Adipocyte (in vitro differentiated cells): ENCODE data around the gene GMPR.
"Not testable (repeated sequence)": the region's sequence is repeated elsewhere in the genome, so short reads cannot be mapped to it uniquely, and the experiment has no call there.

ENCODE experiments used
- DNase-seq: peaks from one replicate; pipeline ENCODE4 v3.0.0-alpha.2; 2015; ENCODE audit warnings: low read depth
- H3K27me3 ChIP-seq: replicated peaks from 2 replicates; pipeline ENCODE4 v1.7.0; 2013; ENCODE audit warnings: mild to moderate bottlenecking, low read length, moderate library complexity; ENCODE audit not compliant: control insufficient read depth, insufficient read depth
- H3K36me3 ChIP-seq: 2 replicates; pipeline ENCODE4 v1.7.0; 2013; ENCODE audit warnings: low read length, mild to moderate bottlenecking, moderate library complexity; ENCODE audit not compliant: control insufficient read depth, insufficient read depth, severe bottlenecking
- H3K4me1 ChIP-seq: 2 replicates; pipeline ENCODE4 v1.7.0; 2013; ENCODE audit warnings: mild to moderate bottlenecking, low read length, moderate library complexity; ENCODE audit not compliant: control insufficient read depth, insufficient read depth
- H3K4me3 ChIP-seq: 2 replicates; pipeline ENCODE4 v1.7.0; 2013; ENCODE audit warnings: mild to moderate bottlenecking, low read length, moderate library complexity
- H3K9ac ChIP-seq: 2 replicates; pipeline ENCODE4 v1.7.0; 2013; ENCODE audit warnings: mild to moderate bottlenecking, low read length, moderate library complexity
- H3K9me3 ChIP-seq: 2 replicates; pipeline ENCODE4 v1.7.0; 2013; ENCODE audit warnings: mild to moderate bottlenecking, low read length, moderate library complexity; ENCODE audit not compliant: control insufficient read depth

GMPR gene

GRCh38 chr6:16265351-16266341, 27.3 kb downstream of the GMPR start:
- no peak for DNase-seq
- no peaks in the 10 kb centered on the region for H3K27me3 ChIP-seq
- H3K4me3 ChIP-seq: no peak overlapping the region
- H3K9ac ChIP-seq: no peak overlapping the region
- no peaks in the 10 kb centered on the region for H3K9me3 ChIP-seq
- no peaks in the 10 kb centered on the region for H3K36me3 ChIP-seq
- no peaks in the 10 kb centered on the region for H3K4me1 ChIP-seq

DNA sequence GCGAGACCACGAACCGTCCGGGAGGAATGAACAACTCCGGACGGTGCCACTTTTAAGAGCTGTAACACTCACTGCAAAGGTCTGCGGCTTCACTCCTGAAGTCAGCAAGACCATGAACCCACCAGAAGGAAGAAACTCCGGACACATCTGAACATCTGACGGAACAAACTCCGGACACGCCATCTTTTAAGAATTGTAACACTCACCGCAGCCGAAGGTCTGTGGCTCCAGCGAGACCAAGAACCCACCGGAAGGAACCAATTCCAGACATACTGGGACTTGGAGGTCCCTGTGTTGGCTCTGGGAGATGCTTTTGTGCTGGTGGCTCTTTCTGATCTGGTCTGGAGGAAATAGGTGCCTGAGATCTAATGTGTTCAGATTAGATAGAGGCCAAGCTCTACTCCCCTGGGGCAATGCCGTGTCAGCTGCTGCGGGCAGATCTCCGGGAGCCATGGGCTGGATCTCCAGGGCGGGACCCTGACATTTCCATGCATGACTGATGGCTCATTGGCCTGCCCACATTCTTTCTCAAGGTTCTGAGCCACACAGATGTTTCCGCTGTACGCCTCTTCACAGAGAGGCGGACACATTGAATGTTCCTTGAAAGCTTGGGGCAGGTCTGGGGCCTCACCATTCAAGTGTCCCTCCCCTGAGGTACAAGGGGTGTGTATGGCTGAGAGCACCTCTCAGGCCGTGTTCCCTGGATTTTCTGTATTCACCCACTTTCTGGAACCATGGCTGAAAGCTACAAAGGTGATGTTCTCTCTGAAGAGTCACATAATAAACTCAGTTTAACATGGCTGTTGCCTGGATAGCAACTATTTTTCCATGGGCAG, 29.3 kb downstream of the GMPR start:
- no peak for DNase-seq
- no peak overlapping the region for H3K9ac ChIP-seq

GRCh38 chr6:16269442-16270070, 31.2 kb downstream of the GMPR start:
- not testable (repeated sequence) for H3K27me3 ChIP-seq, H3K36me3 ChIP-seq, H3K9ac ChIP-seq, H3K4me3 ChIP-seq, DNase-seq, H3K9me3 ChIP-seq, H3K4me1 ChIP-seq

More for the DNA sequence above, 29.3 kb downstream of the GMPR start:
- Histone ChIP-seq H3K9me3 (no peaks in the 10 kb centered on the region), H3K27me3 (no peaks in the 10 kb centered on the region), H3K4me1 (no peaks in the 10 kb centered on the region), H3K4me3 (no peak overlapping the region), H3K36me3 (no peaks in the 10 kb centered on the region)

DNA sequence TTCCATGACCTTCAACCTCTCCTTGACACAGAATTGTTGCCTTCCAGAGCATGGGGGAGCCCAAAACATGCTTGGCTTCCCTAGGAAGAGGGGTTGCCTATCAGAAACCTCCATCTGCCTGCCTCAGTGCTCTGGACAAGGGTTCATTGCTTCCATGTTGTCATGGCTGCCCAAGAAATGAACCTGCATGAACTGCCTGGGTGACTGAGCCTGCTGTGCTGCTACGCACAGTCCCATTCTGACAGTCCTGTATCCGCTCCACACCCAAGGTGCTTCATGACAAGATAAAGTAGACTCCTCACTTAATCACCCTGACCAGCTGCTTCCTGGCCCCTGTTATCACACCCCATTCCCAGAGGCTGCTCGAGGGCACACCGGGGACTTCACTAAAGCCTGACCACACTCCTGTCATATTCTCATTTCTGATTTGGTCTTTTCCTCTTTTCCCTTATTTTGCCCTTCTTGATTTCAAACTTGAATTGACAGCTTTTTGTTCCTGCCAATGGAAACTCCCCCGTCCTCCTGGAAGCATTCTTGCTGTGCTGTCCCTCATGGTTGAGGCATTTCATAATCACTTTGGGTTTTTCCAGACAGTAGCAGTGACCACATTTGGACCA, 31.9 kb downstream of the GMPR start:
- Histone ChIP-seq H3K4me1 (peaks cover 6% of the 10 kb centered on the region), H3K27me3 (no peaks in the 10 kb centered on the region), H3K9me3 (no peaks in the 10 kb centered on the region), H3K4me3 (no peak overlapping the region), H3K36me3 (no peaks in the 10 kb centered on the region), H3K9ac (no peak overlapping the region)
- DNase-seq: no peak

GRCh38 chr6:16271428-16271827, 33.0 kb downstream of the GMPR start:
- no peak overlapping the region for H3K4me3 ChIP-seq

GRCh38 chr6:16272201-16272600, 33.8 kb downstream of the GMPR start:
- no peak for DNase-seq
- no peaks in the 10 kb centered on the region for H3K9me3 ChIP-seq
- H3K4me1 ChIP-seq: peaks cover 9% of the 10 kb centered on the region
- no peaks in the 10 kb centered on the region for H3K36me3 ChIP-seq
- H3K27me3 ChIP-seq: no peaks in the 10 kb centered on the region
- H3K4me3 ChIP-seq: no peak overlapping the region
- H3K9ac ChIP-seq: no peak overlapping the region

More at GRCh38 chr6:16271428-16271827, 33.0 kb downstream of the GMPR start:
- no peak for DNase-seq
- no peaks in the 10 kb centered on the region for H3K27me3 ChIP-seq
- H3K9ac ChIP-seq: no peak overlapping the region
- no peaks in the 10 kb centered on the region for H3K36me3 ChIP-seq
- no peaks in the 10 kb centered on the region for H3K9me3 ChIP-seq
- peaks cover 6% of the 10 kb centered on the region for H3K4me1 ChIP-seq

GRCh38 chr6:16273256-16273655, 34.9 kb downstream of the GMPR start:
- Histone ChIP-seq H3K4me3 (no peak overlapping the region), H3K4me1 (peaks cover 20% of the 10 kb centered on the region), H3K9me3 (no peaks in the 10 kb centered on the region), H3K27me3 (no peaks in the 10 kb centered on the region), H3K36me3 (no peaks in the 10 kb centered on the region), H3K9ac (no peak overlapping the region)
- DNase-seq: peak; percentile 67

GRCh38 chr6:16274483-16274882, 36.1 kb downstream of the GMPR start:
- no peak overlapping the region for H3K4me3 ChIP-seq
- no peaks in the 10 kb centered on the region for H3K9me3 ChIP-seq
- no peak for DNase-seq
- peaks cover 22% of the 10 kb centered on the region for H3K4me1 ChIP-seq
- no peaks in the 10 kb centered on the region for H3K27me3 ChIP-seq
- H3K9ac ChIP-seq: no peak overlapping the region
- H3K36me3 ChIP-seq: no peaks in the 10 kb centered on the region

DNA sequence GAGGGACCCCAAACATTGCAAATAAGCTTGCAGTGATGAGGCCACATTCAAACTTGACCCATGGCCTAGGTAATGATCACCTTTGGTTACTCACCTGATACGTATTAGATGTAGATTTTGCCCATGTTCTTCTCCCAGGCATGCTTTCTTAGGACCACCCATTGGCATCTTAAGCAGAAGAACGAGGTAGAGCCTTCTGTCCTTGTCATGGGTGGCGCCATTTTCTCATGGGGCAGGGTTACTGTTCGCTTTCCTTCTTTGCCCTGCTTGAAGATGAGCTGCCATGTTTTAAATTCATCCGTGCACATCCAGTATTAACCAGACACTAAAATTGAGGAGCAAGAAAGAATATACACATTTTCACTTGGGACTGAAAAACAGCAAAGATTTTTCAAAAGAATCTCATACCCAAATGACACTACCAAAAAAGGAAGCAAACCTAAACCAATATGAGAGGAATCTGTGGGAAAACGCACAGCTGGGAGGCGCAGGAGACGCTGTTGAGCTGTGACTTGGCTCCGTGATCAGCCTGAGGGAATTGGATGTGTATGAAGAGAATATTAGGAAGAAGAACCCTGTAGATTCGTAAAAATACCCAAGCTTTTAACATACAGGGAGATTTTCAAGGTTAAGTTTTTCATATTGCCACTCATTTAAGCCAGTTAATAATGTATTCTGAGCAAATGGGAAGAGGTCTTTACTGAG, 36.6 kb downstream of the GMPR start:
- no peaks in the 10 kb centered on the region for H3K27me3 ChIP-seq
- peaks cover 26% of the 10 kb centered on the region for H3K4me1 ChIP-seq
- no peak for DNase-seq
- H3K4me3 ChIP-seq: no peak overlapping the region
- H3K9ac ChIP-seq: no peak overlapping the region
- H3K9me3 ChIP-seq: no peaks in the 10 kb centered on the region
- no peaks in the 10 kb centered on the region for H3K36me3 ChIP-seq

- Histone ChIP-seq H3K4me3 (no peak overlapping the region), H3K36me3 (no peaks in the 10 kb centered on the region), H3K9me3 (no peaks in the 10 kb centered on the region), H3K9ac (peak overlapping the region; percentile 11), H3K27me3 (no peaks in the 10 kb centered on the region), H3K4me1 (peaks cover 33% of the 10 kb centered on the region)
- peak; percentile 92 for DNase-seq
These were observed 39.0 kb downstream of the GMPR start for GRCh38 chr6:16277101-16277981.
